Left lung (tissue), 10 donors: ENCODE results near the gene MRPL38. TPM values are rescaled to one million over a fixed set of nuclear protein-coding genes. Genes with fewer than 3 reads are reported as not detected.

Experiments
- ATAC-seq: fragments of 200-7000 bp; cut with Tn5 transposase; one replicate; pipeline ENCODE4 v1.9.1; 2020; ENCODE audit warnings: moderate library complexity
- DNase-seq, 4 donors: peaks; one replicate each; pipeline ENCODE4 v3.0.0-alpha.2; 2013 to 2020
- H3K27ac ChIP-seq, 2 donors: fragments of 200-600 bp; sonication (generic) in 1 of 2; one replicate each; pipeline versions ENCODE4 v1.5.0 to v1.8.0; 2020 to 2021
- H3K27me3 ChIP-seq, 2 donors: fragments of 200-600 bp; sonication (generic) in 1 of 2; one replicate each; pipeline versions ENCODE4 v1.5.0 to v1.8.0; 2020 to 2021
- H3K36me3 ChIP-seq, 2 donors: fragments of 200-600 bp; sonication (generic) in 1 of 2; one replicate each; pipeline versions ENCODE4 v1.5.0 to v1.8.0; 2020 to 2021
- H3K4me1 ChIP-seq, 2 donors: fragments of 200-600 bp; one replicate each; pipeline ENCODE4 v1.8.0; 2021
- H3K4me3 ChIP-seq, 2 donors: fragments of 200-600 bp; sonication (generic) in 1 of 2; one replicate each; pipeline versions ENCODE4 v1.5.0 to v1.8.0; 2020 to 2021; ENCODE audit warnings: mild to moderate bottlenecking in 1 of 2
- H3K9me3 ChIP-seq, 2 donors: fragments of 200-600 bp; sonication (generic) in 1 of 2; one replicate each; pipeline versions ENCODE4 v1.5.0 to v1.8.0; 2020 to 2021
- intact Hi-C, 2 donors: fragments of 100-400 bp; cut with DNase I; formaldehyde crosslinking; loops; one replicate each; pipeline versions ENCODE4 v1.11.2 to v1.14.2; 2022
- polyA plus RNA-seq, 6 donors: library from polyadenylated mRNA; unstranded; fragments of 120-200 nt; gene quantifications; one replicate each; pipeline ENCODE4 v1.2.1, GENCODE V29; 2013; ENCODE audit not compliant: insufficient read length in 6 of 6
- total RNA-seq, 2 donors: library from RNA; stranded (reverse); fragmentation: NEBNext Ultra II Directional; extraction: Animal tissue kit (Norgen Biotek cat#: 25700); gene quantifications; one replicate each; pipeline ENCODE4 v1.2.1, GENCODE V29; 2021
- TF ChIP-seq, protein P1 (sequence below), 2 donors: fragments of 200-600 bp; sonication (generic) in 1 of 2; IDR thresholded peaks; one replicate each; pipeline versions ENCODE4 v1.5.0 to v1.8.0; 2021; ENCODE audit warnings: antibody characterized with exemption in 2 of 2
- donor health status: DM: no; HTN: yes; CAD: no.
- donor health status: DM: no; HTN: no; CAD: no.

Gene MRPL38
- total and polyA plus RNA-seq, 8 donors: 61.1 to 86.4 (median 77.0) TPM

DNA sequence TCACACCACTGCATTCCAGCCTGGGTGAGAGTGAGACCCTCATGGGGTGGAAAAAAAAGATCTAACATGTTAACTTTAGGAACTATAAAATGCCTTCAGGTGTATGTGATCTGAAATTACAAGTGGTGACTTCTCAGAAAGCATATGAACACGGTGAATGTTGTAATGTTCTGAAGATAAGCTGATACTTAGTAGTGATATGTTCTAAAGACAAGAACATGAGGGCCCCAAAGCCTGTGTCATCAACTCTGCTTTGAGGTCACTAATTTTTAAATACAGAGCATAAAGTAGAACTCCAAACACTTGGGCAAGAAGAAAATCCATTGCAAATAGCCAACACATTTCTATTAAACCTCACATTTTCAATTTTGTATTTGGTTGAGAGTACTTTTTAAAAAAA is 38.8 kb upstream of the MRPL38 start:
- Histone ChIP-seq H3K27ac (no peak overlapping the region), H3K27me3 (no peaks in the 10 kb centered on the region), H3K4me1 (peaks cover 0 to 15% of the 10 kb centered on the region in 2 donors), H3K9me3 (no peaks in the 10 kb centered on the region), H3K36me3 (peaks cover 0 to 51% of the 10 kb centered on the region in 2 donors), H3K4me3 (no peak overlapping the region)
- TF ChIP-seq, protein P1, sequence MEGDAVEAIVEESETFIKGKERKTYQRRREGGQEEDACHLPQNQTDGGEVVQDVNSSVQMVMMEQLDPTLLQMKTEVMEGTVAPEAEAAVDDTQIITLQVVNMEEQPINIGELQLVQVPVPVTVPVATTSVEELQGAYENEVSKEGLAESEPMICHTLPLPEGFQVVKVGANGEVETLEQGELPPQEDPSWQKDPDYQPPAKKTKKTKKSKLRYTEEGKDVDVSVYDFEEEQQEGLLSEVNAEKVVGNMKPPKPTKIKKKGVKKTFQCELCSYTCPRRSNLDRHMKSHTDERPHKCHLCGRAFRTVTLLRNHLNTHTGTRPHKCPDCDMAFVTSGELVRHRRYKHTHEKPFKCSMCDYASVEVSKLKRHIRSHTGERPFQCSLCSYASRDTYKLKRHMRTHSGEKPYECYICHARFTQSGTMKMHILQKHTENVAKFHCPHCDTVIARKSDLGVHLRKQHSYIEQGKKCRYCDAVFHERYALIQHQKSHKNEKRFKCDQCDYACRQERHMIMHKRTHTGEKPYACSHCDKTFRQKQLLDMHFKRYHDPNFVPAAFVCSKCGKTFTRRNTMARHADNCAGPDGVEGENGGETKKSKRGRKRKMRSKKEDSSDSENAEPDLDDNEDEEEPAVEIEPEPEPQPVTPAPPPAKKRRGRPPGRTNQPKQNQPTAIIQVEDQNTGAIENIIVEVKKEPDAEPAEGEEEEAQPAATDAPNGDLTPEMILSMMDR (IDR thresholded peaks at IDR 0.05): no peak
- intact Hi-C loops: no loop called here
- DNase-seq: no peak
- no peak for ATAC-seq

DNA sequence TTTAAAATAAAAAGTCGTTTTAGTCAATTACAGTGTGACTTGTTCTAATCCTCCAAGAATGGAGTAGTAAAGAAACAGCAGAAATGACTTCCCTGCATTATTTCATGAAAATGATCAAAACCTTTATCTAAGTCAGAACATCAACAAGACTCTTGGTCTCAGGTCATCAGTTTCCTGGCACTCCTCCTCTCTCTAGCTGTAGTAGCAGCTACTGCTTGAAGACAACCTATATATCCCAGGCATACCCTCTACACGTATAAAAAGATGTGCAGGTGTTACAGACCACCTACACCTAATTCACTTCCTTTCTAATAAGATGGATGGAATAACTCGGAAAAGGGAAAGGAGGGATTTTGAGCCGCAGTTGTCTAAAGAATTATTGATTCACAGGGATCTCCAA is 37.8 kb upstream of the MRPL38 start:
- H3K4me1 ChIP-seq: peaks cover 0 to 15% of the 10 kb centered on the region in 2 donors
- H3K27ac ChIP-seq: no peak overlapping the region
- H3K4me3 ChIP-seq: no peak overlapping the region
- ATAC-seq (no peak), DNase-seq (no peak)
- TF ChIP-seq, protein P1 (IDR thresholded peaks at IDR 0.05): no peak
- H3K27me3 ChIP-seq: no peaks in the 10 kb centered on the region
- peaks cover 0 to 41% of the 10 kb centered on the region in 2 donors for H3K36me3 ChIP-seq
- intact Hi-C loops: no loop called here
- no peaks in the 10 kb centered on the region for H3K9me3 ChIP-seq

DNA sequence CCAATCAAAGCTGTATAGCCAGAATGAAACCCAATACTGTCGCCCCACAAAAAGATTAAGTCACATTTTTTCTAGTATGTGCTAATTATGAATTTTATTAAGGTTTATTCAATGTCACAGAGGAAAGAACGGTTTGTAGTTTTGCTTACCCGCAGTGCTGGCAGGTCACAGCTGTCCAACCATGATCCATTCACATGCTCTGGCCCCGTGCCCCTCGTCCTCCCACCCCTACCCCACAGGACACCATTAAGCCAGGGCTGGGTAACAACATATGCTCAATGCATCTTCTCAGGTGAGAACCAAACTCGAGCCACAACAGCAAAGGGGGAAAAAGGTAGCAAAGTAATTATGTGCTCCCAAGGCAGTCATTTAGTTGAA is 36.7 kb upstream of the MRPL38 start:
- ATAC-seq (no peak), DNase-seq (no peak)
- TF ChIP-seq, protein P1 (IDR thresholded peaks at IDR 0.05): no peak
- Histone ChIP-seq H3K36me3 (peaks cover 0 to 30% of the 10 kb centered on the region in 2 donors), H3K9me3 (no peaks in the 10 kb centered on the region), H3K27me3 (no peaks in the 10 kb centered on the region), H3K27ac (peak overlapping the region in 1 of 2 donors; percentile 77), H3K4me3 (peak overlapping the region; percentile 65 to 72), H3K4me1 (peaks cover 0 to 15% of the 10 kb centered on the region in 2 donors)
- intact Hi-C loops: no loop called here

DNA sequence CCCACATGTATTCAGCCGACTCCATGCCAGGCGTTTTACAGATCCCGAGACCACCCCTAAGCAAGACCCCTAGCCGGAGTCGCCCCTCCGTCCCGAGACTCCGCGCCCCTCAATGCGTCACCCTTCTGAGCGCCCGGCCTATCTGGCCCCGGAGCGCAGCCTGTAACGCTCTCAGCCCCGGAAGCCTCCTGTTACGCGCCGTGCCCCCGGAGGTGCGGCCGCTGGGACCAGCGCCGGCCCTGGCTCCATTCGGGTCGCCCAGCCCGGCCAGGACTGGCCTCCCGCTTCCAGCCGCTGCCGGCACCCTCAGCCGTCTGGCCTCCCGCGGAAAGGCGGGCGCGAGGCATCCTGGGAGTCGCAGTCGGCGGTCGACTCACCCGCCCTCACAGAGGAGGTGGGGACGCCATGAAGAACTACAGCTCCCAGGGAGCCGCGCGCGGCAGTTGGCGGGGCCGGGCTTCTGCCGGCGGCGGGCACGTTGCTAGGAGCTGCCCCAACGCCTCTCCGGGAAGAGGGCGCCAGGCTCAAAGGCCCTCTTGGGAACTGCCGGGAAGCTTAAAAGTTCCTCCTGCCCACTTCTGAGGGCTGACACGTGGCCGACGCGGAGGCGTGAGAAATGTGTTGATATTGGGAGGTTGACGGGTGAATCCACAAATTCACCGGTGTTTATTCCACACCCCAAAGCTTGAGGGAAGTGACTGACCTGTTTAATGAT is 36.2 kb upstream of the MRPL38 start, which contains the start of gene FBF1:
FBF1 (minus strand) TSS at position 316 of the 715 bp plus-strand sequence. CDS start 2,893 bp downstream, outside the sequence.
- intact Hi-C loops: no loop called here
- Histone ChIP-seq H3K36me3 (peaks cover 0 to 25% of the 10 kb centered on the region in 2 donors), H3K9me3 (no peaks in the 10 kb centered on the region), H3K27ac (peak within 1 kb of the TSS; percentile 37 to 77), H3K4me3 (peak within 1 kb of the TSS; percentile 65 to 72), H3K4me1 (peaks cover 0 to 15% of the 10 kb centered on the region in 2 donors), H3K27me3 (no peaks in the 10 kb centered on the region)
- DNase-seq (peak; percentile 87 to 99 (median 96)), ATAC-seq (peak; percentile 99)
- TF ChIP-seq, protein P1 (IDR thresholded peaks at IDR 0.05): peak in 1 of 2 donors; percentile 16

DNA sequence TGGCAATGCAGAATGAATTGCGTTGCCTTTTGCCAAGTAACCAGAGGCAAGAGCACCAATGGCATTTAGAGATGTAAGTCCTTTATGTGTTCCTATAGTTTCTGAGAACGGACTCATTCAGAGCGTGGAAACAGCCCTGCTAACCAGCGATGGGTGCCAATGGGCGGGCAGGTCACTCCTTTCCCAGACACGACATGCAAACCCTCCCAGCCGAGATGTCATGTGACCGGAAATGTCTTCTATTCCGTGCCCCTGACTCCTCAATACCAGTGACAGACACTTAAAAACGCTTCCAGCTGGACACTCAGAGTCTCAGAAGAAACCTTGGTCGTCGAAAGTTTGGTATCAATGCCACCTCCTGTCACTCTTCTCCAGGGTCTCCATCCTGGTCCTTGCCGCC is 33.0 kb upstream of the MRPL38 start:
- Histone ChIP-seq H3K27me3 (no peaks in the 10 kb centered on the region), H3K9me3 (no peaks in the 10 kb centered on the region), H3K27ac (no peak overlapping the region), H3K4me1 (peaks cover 0 to 15% of the 10 kb centered on the region in 2 donors), H3K4me3 (no peak overlapping the region), H3K36me3 (no peaks in the 10 kb centered on the region)
- intact Hi-C loops: no loop called here
- ATAC-seq: no peak
- DNase-seq: peak in 1 of 4 donors; percentile 38
- TF ChIP-seq, protein P1 (IDR thresholded peaks at IDR 0.05): no peak
